GM19452 (cell line): Measurements from ENCODE around the gene GLRX3.

ENCODE experiments used
- ATAC-seq: cut with Tn5 transposase; IDR thresholded peaks from one replicate; pipeline ENCODE4 v1.9.1; 2021; ENCODE audit not compliant: unreplicated experiment

The GLRX3 gene

DNA sequence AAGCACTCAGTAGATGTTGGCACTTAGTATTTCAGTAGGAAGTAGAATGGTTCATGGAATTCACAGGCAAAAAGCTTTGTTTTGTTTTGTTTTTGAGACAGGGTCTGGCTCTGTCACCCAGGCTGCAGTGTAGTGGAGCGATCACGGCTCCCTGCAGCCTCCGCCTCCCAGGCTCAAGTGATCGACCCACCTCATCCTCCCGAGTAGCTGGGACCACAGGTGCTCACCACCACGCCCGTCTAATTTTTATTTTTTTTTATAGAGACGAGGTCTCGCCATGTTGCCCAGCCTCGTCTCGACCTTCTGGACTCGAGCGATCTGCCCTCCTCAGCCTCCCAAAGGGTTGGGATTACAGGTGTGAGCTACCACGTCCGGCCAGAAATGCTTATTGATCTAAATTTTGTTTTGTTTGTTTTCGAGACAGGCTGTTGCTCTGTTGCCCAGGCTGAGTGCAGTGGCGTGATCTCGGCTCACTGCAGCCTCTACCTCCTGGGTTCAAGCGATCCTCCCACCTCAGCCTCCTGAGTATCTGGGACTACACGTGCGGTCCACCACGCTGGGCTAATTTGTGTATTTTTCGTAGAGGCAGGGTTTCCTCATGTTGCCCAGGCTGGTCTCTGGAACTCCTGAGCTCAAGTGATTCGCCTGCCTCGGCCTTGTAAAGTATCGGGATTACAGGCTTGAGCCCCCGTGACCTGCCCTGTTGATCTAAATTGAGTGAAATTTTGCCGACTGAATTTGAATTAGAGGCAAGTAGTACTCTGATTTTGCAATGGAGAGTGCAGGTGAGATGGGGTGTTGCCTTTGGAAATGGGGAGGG is 1.7 kb downstream of the GLRX3 start:
- ATAC-seq: no peak

DNA sequence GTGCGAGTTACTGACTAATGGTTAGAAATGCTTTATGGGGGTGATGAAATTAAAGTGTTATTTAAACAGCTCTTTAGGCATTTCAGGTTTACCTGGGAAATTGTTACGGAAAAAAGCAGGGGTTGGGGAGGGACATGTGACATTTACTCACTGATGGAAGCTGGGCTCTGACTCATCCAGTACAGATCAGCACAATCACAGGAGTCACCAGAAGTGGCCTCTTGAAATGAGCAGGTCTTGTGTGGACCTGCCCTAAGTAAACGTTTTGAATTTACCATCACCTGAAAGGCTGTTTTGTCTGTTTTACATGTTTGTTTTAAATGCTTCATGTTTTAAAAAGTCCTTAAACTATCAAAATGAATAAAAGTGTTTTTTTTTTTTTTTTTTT is 2.3 kb downstream of the GLRX3 start:
- no peak for ATAC-seq

DNA sequence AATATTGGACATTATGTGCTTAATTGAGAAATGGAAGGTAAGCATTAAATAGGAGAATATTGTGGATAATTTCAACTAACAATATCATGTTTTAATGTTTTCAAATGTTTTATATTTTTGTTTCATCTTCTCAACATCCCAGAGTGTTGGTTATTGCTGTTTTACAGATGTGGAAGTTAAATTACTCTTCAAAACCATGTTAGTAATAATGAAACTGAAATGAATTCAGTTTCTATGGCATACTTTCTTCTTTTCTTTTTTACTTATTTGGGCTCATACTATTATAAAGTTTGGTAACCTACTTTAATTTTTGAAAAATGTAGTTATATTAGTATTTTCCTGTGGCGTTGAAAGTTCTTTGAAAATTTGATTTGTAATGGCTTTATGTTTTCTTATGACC is 4.2 kb downstream of the GLRX3 start:
- no peak for ATAC-seq

DNA sequence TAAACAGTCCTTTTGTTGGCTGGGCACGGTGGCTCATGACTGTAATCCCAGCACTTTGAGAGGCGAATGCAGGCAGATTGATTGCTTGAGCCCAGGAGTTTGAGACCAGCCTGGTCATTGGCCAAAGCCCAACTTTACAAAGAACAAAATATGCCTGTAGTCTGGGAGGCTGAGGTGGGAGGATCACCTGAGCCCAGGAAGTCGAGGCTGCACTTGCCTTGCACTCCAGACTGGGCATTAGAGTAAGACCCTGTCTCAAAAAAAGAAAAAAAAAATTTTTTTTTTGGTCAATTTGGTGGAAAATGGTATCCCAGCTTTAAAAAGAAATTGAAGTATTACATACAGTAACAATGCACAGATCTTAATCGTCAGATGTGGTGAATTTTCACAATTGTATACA is 4.8 kb downstream of the GLRX3 start:
- ATAC-seq: no peak

DNA sequence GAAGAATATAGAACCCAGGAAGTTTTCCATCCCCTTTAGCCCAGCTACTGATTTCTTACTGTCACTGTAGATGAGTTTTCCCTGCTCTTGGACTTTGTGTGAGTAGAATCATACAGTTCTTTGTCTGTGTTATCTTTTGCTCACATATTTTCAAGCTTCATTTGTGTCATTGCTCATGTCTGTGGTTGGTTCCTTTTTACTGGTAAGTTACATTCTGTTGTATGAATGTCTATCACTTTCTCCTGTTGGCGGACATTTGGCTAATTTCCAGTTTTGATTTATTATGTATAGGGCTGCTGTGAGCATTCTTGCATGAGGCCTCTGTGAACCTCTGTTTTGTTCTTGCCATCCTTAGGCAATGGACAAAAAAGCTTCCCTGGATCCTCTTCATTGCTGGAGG is 5.3 kb downstream of the GLRX3 start:
- peak; percentile 32 for ATAC-seq

DNA sequence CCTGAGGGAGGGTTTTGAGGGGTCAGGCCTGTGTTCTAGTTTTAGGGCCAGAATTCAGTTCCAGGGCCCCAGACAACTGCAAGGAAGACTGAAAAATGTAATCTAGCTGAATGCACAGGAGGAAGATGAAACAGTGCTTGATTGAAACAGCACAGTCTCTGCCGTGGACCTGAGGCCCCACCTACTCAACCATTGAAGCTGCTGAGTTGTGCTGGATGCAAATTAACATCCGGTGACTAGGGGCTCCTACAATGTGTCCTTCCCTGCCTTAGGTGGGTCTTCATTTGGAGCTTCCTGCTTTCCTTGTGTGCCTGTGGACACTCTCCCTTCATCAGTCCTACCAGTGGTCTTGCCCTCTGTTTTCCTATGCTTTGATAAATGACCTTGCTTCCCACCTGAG is 5.7 kb downstream of the GLRX3 start:
- peak; percentile 81 for ATAC-seq

DNA sequence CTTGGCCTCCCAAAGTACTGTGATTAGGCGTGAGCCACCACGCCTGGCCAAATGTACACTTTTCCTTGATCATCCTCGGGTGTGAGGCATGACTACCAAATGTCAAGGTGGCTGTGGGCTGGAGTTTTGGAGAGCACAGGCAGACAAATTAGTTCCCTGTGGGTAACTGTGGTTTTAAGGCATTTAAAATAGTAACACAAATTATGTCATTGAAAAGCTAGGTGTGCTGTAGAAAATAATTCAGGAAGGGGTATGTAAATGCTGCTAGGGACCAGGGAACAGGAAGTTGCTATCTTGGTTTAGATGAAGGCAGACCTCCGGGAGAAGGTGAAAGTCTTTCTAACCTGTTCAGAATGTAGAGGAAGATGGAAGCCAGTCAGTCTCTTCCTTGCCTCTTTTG is 9.9 kb downstream of the GLRX3 start:
- ATAC-seq: no peak

DNA sequence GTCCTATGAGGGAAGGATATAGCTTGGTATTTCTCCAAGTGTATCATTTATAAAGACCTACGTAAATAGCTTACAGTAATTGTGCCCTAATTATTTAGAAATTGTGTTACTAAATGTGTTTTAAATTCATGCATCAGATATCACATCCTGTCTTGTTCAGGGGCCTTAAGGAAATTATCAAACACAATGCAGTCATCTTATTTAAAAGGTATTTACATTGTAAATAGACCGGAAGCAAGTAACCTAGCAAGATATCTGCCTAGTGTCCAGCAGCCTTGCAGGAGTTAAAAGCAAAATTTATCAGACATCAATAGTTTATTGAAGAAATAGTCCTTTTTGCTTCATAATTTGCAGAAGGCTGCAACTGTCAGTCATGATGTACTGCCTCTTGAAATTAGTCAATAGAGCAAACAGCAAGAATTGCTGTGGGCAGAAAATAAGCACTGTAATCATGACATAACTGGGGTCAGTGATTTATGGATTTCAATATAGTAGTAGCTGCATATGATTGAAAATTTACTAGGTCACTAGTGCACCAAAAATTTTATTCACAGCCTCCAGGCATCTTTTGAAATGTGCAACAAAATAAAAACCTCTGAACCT is 23.1 kb downstream of the GLRX3 start:
- no peak for ATAC-seq

DNA sequence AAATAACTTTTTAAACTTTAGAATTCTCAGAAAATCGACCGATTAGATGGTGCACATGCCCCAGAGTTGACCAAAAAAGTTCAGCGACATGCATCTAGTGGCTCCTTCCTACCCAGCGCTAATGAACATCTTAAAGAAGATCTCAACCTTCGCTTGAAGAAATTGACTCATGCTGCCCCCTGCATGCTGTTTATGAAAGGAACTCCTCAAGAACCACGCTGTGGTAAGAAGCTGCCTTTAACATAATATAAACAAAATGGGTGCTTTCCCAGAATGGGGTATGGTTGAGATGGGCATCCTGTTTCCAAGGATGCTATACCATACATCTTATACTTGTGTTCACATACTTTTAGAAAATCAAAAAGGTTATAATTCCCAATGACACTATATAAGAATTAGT is 24.6 kb downstream of the GLRX3 start:
- no peak for ATAC-seq

DNA sequence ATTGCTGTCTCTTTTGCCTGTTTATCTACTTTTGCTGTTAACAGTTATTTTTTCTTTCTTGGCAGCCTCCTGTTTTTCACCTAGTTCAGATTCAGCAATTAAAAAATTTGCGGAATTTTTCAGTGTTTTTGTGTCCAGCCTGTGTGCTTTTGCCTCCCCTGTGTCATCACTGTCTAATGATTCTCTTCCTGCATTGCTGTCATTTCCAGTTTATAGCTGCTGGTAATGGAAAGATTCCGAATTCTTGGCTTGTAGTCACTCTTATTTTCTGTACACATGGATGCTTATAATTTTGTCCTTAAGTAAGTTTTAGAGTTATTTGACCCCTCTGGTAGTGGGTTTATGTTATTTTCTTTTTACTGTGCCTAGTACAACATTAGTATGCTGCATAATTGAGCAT is 25.1 kb downstream of the GLRX3 start:
- no peak for ATAC-seq

DNA sequence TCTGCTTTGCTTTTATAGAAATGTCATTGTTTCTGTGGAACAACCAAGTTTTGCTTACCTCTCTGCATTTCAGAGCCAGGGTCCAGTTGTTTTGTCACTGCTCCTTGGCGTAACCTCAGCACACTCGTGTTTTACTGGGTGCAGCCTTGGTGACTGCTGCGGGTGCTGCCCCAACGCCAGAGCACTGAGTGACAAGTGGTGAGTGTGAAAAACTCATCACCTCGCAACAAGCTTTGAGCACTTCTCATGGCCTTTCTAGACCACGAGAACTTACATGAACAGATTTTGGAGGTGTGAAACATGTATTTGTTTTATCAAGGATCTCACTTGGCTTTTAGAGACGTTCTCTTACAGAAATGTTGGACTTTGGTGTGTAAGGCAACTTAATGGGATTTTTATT is 31.0 kb downstream of the GLRX3 start:
- ATAC-seq: no peak

DNA sequence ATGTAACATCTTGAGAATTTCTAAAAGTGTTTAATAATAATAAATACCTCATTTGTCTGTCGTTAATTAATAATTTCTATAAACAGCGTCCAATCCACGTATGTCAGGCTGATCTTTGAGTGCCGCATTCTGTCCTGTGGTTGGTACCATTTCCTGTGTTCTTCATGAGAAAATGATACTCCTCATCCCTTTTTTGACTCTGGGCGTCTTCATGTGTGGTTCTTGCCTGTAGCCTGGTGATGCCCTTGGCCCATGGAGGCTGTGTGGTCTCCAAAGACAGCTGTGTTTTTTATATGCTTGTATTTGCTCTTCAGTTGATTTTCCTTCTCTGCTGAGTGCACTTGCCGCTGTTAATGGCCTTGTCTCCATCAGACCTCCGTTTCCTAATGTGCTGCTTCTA is 31.5 kb downstream of the GLRX3 start:
- no peak for ATAC-seq

DNA sequence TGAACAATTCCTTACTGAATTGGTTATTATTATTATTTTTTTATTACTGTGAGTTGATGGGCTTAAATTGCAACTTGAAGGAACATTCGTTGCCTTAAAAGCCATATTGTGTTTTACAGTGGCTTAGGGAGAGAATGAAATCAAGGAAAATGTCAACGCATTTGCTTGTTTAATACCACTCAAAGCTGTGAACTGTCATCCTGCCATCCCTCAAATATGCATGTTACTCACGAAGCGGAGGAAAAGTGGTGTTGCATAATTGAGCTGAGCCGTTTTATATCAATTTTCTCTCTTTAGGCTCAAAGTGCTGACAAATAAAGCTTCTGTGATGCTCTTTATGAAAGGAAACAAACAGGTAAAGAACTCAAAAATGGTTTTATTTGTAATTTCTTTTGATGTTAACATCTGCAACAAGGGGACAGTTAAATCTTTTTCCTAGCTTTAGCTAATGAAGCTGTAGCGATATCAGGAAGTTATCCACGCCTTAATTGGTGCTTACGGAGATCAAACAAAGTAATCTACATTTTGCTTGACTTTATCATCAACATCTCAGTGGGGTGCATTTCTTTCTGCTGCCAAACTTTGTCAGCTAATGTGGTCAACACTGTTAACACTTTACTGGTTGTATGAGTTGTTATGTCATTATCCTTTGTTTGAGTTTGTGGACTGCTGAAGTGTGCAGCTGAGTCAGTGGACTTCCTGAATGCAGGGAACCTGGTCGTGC is 33.1 kb downstream of the GLRX3 start:
- no peak for ATAC-seq

DNA sequence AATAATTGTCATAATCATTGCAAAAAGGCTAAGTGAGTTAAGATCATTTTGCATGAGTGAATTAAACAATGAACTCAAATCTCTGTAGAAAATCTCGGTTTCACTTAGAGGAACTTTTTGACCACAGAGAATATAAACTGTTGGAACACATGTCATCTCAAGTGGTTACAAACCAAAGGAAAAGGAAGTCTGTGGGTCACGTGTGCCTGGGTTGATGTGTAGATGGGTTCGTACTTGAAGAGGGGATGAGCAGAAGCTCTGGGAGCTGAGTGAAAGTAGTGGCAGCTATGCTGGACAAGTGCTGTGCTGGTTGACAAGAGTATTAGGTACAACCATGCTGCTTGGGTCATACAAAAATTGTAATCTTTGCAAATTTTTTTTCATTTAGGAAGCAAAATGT is 35.0 kb downstream of the GLRX3 start:
- ATAC-seq: peak; percentile 58

DNA sequence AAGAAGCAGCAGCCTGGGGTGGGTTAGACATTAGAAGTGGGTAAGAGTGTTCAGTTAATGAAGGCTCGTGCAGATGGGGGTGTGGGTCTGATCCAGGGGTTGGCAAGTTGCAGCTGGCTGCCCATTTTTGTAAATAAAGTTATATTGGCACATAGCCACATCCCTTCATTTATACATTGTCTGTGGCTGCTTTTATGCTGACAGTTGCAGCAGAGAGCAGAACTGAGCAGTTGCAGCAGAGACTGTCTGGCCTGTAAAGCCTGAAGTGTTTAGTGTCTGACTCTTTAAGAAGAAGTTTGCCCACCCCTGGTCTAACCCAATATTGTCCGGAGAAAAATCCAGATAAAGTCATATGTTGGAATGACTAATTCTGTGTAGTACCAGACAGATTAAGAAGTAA is 38.1 kb downstream of the GLRX3 start:
- ATAC-seq: no peak

DNA sequence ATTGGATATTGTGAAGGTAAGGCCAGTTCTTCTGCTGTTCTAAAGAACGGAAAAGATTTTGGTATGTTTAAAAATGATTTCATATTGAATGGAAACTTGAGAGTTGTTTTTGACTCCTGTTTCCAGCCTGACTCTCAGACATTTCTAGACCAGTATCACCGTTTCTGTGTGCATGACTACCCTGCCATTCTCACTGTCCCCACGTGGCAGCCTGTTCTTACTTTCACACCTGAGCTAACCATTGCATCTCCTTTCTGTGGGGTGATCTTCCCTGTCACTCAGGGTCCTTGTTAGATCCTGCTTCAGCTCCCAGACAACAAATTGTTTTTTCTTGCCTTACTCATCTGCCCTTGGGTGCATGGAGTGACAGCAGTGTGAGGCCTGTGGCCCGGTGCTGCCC is 38.9 kb downstream of the GLRX3 start:
- no peak for ATAC-seq

DNA sequence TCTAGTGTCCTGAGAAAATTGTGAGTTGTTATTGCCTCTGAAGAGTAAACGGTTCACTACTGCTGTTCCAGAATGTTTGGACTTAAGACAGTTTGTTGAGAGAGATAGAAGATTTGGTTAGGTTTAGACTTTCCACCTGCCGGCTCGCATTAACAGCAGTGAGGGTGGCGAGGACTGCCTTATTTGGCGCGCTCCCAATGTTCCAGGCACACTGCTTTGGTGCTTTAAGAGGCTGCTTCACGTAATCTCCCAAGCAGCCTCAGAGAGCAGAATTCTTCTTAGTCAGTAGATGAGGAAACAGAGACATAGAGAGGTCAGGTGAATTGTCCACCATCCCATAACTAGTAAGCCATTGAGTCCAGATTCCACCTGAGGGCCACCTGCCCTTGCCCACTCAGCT is 41.1 kb downstream of the GLRX3 start:
- ATAC-seq: no peak

DNA sequence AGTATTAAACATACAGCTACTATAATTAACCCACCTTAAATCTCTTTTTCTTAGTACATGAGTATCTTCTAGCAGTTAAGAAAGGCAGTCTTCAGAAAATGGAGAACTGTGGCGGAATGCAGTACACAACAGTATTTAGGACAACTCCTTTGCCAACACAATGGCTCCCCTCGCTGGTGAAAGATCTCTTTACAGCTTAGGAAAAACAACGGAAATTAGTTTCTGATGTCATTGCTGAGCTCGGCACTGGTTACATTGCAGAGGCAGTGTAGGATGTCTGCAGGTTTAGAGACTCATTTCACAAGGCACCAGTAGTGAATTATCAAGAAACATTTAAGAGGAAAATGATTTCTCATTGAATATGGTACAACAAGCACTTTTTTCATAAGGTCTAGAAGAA is 43.4 kb downstream of the GLRX3 start:
- no peak for ATAC-seq

DNA sequence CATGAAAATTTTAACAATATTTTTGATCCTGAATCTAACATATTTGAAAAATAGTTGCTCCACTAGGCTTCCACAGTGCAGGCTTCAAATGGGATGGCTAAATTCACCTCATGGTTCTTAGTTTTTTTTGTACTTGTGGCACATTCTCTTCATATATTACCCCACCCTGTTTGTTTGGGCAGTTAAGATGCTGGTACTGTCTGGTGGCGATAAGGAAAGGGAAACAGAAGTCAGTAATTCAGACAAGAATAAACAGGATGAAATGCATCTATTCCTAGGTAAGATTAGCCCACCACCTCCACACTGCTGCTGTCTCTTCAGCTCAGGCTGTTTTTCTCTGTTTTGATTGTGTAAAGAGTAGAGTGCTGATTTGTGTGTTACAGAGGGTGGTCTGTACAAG is 44.2 kb downstream of the GLRX3 start:
- ATAC-seq: no peak

DNA sequence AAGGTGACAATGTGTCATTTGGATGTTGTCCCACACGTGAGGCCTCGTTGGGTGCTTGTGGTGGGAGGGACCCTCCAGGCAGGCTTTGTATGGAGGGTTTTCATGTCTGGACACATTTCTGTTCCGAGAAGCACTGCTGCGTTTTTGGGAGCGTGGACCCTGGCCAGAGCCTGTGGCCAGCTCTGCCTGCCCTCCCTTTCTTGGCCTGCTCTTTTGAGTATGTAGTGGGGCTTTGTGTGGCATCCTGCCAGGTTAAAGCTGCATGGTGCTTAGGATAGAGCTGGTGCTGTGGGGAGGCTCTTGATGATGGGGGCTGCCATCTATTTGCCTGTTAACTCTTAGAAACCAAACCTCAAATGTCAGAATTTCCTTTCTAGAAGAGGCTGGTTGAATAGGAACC is 45.7 kb downstream of the GLRX3 start:
- no peak for ATAC-seq

DNA sequence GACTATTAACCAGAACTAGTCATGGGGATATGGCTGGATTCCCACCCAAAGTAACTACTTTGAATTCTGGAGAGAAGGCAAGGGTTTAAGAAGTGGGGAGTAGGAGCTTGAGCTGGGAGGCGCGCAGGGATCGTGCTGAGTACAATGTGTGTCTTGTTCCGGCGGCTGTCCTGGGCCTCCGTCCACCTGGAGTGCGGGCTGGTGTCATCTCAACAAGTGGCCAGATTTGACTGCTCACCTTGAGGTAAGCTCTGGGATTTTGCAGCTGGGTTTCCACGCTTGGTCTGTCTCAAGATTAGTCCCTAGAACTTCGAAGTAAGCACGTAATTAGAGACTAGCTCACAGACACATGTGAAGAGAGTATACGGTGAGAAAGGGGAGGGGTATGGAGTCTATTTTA is 49.4 kb downstream of the GLRX3 start:
- no peak for ATAC-seq
